ENCODE data around the gene WWTR1. TPM values are rescaled to one million over a fixed set of nuclear protein-coding genes. Genes with fewer than 3 reads are reported as not detected.

The WWTR1 gene
- total and polyA plus RNA-seq, 4 donors = 4.5 to 11.8 (median 9.0) TPM

DNA sequence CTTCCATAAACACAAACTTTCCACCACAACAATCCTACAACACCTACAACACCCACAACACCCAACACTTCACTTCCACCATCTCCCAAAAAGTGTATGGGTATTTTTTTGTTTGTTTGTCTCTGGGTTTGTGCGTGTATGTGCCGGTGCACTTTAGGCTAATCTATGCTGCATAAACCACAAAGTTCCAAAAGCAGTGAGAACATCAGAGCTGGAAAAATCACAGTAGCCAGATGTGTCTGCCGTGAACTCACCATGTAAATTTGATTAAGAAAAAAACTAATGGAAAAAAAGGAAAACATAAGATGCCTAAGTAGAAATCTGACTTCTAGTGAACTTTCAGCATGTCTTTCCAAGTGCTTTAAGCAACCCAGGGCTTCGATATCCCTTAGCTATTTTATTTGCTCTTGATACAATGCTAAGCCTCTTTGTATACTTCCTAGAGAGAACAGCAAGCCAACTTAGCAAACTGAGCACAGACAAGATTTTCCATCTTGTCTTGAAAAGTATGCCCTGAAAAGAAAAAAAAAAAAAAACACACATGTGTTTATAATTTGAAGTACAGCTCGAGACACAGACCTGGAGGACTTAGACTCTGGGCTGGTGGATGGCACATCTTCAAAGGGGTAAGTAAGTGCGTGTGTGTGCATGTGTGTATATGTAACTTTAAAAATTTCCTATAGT is 91.4 kb downstream of the WWTR1 start:
- DNase-seq (ENCODE audit: low spot score) = no peak
- H3K36me3 ChIP-seq (ENCODE audit: control insufficient read depth in 4 of 4, insufficient read depth in 3 of 4, low read depth in 1 of 4, low read length in 3 of 4) = no peaks in the 10 kb centered on the region
- H3K9me3 ChIP-seq (ENCODE audit: control insufficient read depth in 4 of 4, low read length in 3 of 4) = no peaks in the 10 kb centered on the region
- H3K9ac ChIP-seq (ENCODE audit: low read depth in 1 of 2, low read length in 2 of 2) = no peak overlapping the region
- no peak overlapping the region for H3K4me3 ChIP-seq (ENCODE audit: low read depth in 1 of 3, low read length in 3 of 3)
- no peak for TF ChIP-seq GABPA (IDR thresholded peaks at IDR 0.05 in 1 of 2, conservative IDR thresholded peaks at IDR 0.05 in 1 of 2)
- no peak for TF ChIP-seq EGR1 (IDR thresholded peaks at IDR 0.05; ENCODE audit: low read depth in 2 of 2)
- H3K27ac ChIP-seq (ENCODE audit: low read depth in 1 of 2, low read length in 2 of 2) = no peak overlapping the region
- H3K4me1 ChIP-seq (ENCODE audit: control insufficient read depth in 4 of 4, insufficient read depth in 4 of 4, low read length in 3 of 4) = peaks cover 0 to 7% (median 5%) of the 10 kb centered on the region in 4 donors
- no peaks in the 10 kb centered on the region for H3K27me3 ChIP-seq (ENCODE audit: control insufficient read depth in 4 of 4, insufficient read depth in 4 of 4, low read length in 3 of 4)
- 82% methylated on average over 6 of the region's 6 CpGs for WGBS

GRCh38 chr3:149564079-149564478 is 93.7 kb downstream of the WWTR1 start:
- DNase-seq (ENCODE audit: low spot score) = no peak
- H3K36me3 ChIP-seq (ENCODE audit: control insufficient read depth in 4 of 4, insufficient read depth in 3 of 4, low read depth in 1 of 4, low read length in 3 of 4) = no peaks in the 10 kb centered on the region
- H3K4me3 ChIP-seq (ENCODE audit: low read depth in 1 of 3, low read length in 3 of 3) = no peak overlapping the region
- peaks cover 0 to 7% (median 4%) of the 10 kb centered on the region in 4 donors for H3K4me1 ChIP-seq (ENCODE audit: control insufficient read depth in 4 of 4, insufficient read depth in 4 of 4, low read length in 3 of 4)
- H3K27me3 ChIP-seq (ENCODE audit: control insufficient read depth in 4 of 4, insufficient read depth in 4 of 4, low read length in 3 of 4) = no peaks in the 10 kb centered on the region
- TF ChIP-seq, protein P1, sequence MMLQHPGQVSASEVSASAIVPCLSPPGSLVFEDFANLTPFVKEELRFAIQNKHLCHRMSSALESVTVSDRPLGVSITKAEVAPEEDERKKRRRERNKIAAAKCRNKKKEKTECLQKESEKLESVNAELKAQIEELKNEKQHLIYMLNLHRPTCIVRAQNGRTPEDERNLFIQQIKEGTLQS (IDR thresholded peaks at IDR 0.05) = no peak
- no peak for TF ChIP-seq RAD21 (IDR thresholded peaks at IDR 0.05)
- no peak for TF ChIP-seq FOXA2 (IDR thresholded peaks at IDR 0.05)
- TF ChIP-seq REST (IDR thresholded peaks at IDR 0.05) = no peak
- no peak for TF ChIP-seq MAX (IDR thresholded peaks at IDR 0.05)
- no peak for TF ChIP-seq TAF1 (conservative IDR thresholded peaks at IDR 0.05)
- no peak for TF ChIP-seq RXRA (IDR thresholded peaks at IDR 0.05)
- WGBS = 96% methylated on average over 2 of the region's 2 CpGs
- no peak overlapping the region for H3K27ac ChIP-seq (ENCODE audit: low read depth in 1 of 2, low read length in 2 of 2)
- no peaks in the 10 kb centered on the region for H3K9me3 ChIP-seq (ENCODE audit: control insufficient read depth in 4 of 4, low read length in 3 of 4)
- H3K9ac ChIP-seq (ENCODE audit: low read depth in 1 of 2, low read length in 2 of 2) = no peak overlapping the region

DNA sequence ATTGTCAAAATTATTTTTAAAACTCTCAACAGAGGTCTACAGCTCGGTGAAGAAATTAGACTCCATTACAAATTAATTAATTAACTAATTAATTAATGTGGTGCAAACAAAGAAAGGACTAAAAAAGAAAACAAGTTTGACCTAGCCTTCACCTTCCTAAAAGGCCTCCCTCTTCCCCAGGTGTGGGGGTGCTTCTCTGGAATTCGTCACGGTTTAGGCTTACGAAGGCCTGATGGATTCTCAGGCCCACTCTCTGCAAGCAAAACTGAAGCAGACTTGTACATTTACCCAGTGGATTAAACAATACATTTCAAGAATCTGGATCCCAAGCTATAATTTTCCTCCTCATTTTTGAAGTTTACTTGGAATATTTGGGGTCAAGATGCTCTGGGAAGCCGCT is 94.7 kb downstream of the WWTR1 start:
- Histone ChIP-seq H3K4me3 (ENCODE audit: low read depth in 1 of 3, low read length in 3 of 3) (no peak overlapping the region), H3K36me3 (ENCODE audit: control insufficient read depth in 4 of 4, insufficient read depth in 3 of 4, low read depth in 1 of 4, low read length in 3 of 4) (no peaks in the 10 kb centered on the region), H3K9ac (ENCODE audit: low read depth in 1 of 2, low read length in 2 of 2) (no peak overlapping the region), H3K9me3 (ENCODE audit: control insufficient read depth in 4 of 4, low read length in 3 of 4) (no peaks in the 10 kb centered on the region), H3K27me3 (ENCODE audit: control insufficient read depth in 4 of 4, insufficient read depth in 4 of 4, low read length in 3 of 4) (no peaks in the 10 kb centered on the region), H3K27ac (ENCODE audit: low read depth in 1 of 2, low read length in 2 of 2) (no peak overlapping the region), H3K4me1 (ENCODE audit: control insufficient read depth in 4 of 4, insufficient read depth in 4 of 4, low read length in 3 of 4) (peaks cover 0 to 7% (median 4%) of the 10 kb centered on the region in 4 donors)
- 96% methylated on average over 5 of the region's 5 CpGs for WGBS
- DNase-seq (ENCODE audit: low spot score) = no peak
- TF ChIP-seq CTCF (IDR thresholded peaks at IDR 0.05; ENCODE audit: low read depth, low read length, missing input control) = no peak
- no peak for TF ChIP-seq YY1 (IDR thresholded peaks at IDR 0.05)
- no peak for TF ChIP-seq JUND (IDR thresholded peaks at IDR 0.05)
- TF ChIP-seq MAX (IDR thresholded peaks at IDR 0.05) = no peak
- TF ChIP-seq REST (IDR thresholded peaks at IDR 0.05) = no peak
- no peak for TF ChIP-seq SP1 (IDR thresholded peaks at IDR 0.05)
- no peak for TF ChIP-seq TAF1 (conservative IDR thresholded peaks at IDR 0.05)
- TF ChIP-seq RAD21 (IDR thresholded peaks at IDR 0.05) = no peak
- no peak for TF ChIP-seq HNF4G (IDR thresholded peaks at IDR 0.05)
- TF ChIP-seq, protein P1 (IDR thresholded peaks at IDR 0.05) = no peak
- no peak for TF ChIP-seq HNF4A (conservative IDR thresholded peaks at IDR 0.05)
- no peak for TF ChIP-seq FOXA1 (IDR thresholded peaks at IDR 0.05)

All from liver (tissue), 9 donors.